K562 (cell line): ENCODE data around the gene NBPF3. TPM values are rescaled to one million over a fixed set of nuclear protein-coding genes. Genes with fewer than 3 reads are reported as not detected.
A peak's percentile ranks its signal among the peaks of the same experiment; 100 is the strongest.
"Not testable (repeated sequence)": the region's sequence is repeated elsewhere in the genome, so short reads cannot be mapped to it uniquely, and the experiment has no call there.

ENCODE experiments used
- ATAC-seq: fragments of 200-7000 bp; cut with Tn5 transposase; 3 replicates; pipeline ENCODE4 v1.9.1; 2020; ENCODE audit warnings: moderate library complexity
- BruUV-seq: library from RNA; stranded (reverse); fragments of 400-500 nt; replicated peaks from 2 replicates; lab custom pipeline; 2021; lab: Mats Ljungman, UMichigan
- CTCF ChIA-PET: fragments of 300-600 bp; formaldehyde crosslinking; extraction: SDS; loops from one replicate; lab custom pipeline; 2021; ENCODE audit warnings: low intra/inter-chr PET ratio; lab: Yijun Ruan, JAX
- POLR2A ChIA-PET: fragments of 300-600, 350-650 bp; sonication (Branson Sonifier 250); formaldehyde crosslinking; extraction: SDS; loops from one replicate; lab custom pipeline; 2021; ENCODE audit warnings: antibody characterized with exemption, inconsistent platforms; lab: Yijun Ruan, JAX
- DNase-seq, 4 experiments: peaks; one replicate each; pipeline versions ENCODE4 v3.0.0 to v3.0.0-alpha.2; 2011 to 2018; ENCODE audit warnings: low spot score in 3 of 4, mixed read lengths in 3 of 4; ENCODE audit errors: extremely low read depth in 1 of 4
- FAIRE-seq: peaks from 2 replicates; lab custom pipeline; 2011; peaks lifted over from hg19 to GRCh38; lab: Jason Lieb, UNC
- H2AFZ ChIP-seq: 2 replicates; pipeline ENCODE4 v1.6.0; 2011; ENCODE audit warnings: low read depth, low read length, control low read depth, inconsistent platforms
- H3K27ac ChIP-seq: fragments of 200-600 bp; 3 replicates; pipeline ENCODE4 v1.8.0; 2011; ENCODE audit warnings: low read depth, mild to moderate bottlenecking, control low read depth, inconsistent platforms, low read length, moderate library complexity, mixed read lengths; ENCODE audit errors: extremely low read depth
- H3K27me3 ChIP-seq, 2 experiments: fragments of 300-600 bp in 1 of 2; 2 replicates in 1 of 2; 3 replicates in 1 of 2; pipeline versions ENCODE4 v1.6.0 to v1.8.0; 2011; ENCODE audit warnings: inconsistent platforms in 2 of 2, low read length in 2 of 2, mild to moderate bottlenecking in 1 of 2, mixed read lengths in 1 of 2, moderate library complexity in 1 of 2; ENCODE audit not compliant: control insufficient read depth in 2 of 2, insufficient read depth in 2 of 2
- H3K36me3 ChIP-seq: fragments of 300-600 bp; 3 replicates; pipeline ENCODE4 v1.8.0; 2011; ENCODE audit warnings: mild to moderate bottlenecking, low read length, inconsistent platforms; ENCODE audit not compliant: control insufficient read depth, insufficient read depth
- H3K4me1 ChIP-seq, 2 experiments: fragments of 200-600 bp in 1 of 2; replicated peaks in 1 of 2; 2 replicates in 1 of 2; 3 replicates in 1 of 2; pipeline versions ENCODE4 v1.5.1 to v1.8.0; 2011; ENCODE audit warnings: inconsistent platforms in 2 of 2, low read length in 2 of 2, mild to moderate bottlenecking in 1 of 2, mixed read lengths in 1 of 2, moderate library complexity in 1 of 2; ENCODE audit not compliant: control insufficient read depth in 2 of 2, insufficient read depth in 2 of 2
- H3K4me2 ChIP-seq: 2 replicates; pipeline ENCODE4 v1.6.1; 2011; ENCODE audit warnings: low read length, control low read depth, inconsistent platforms, mixed read lengths; ENCODE audit not compliant: insufficient read depth
- H3K4me3 ChIP-seq: fragments of 200-600 bp; sonication (generic), shearing (Covaris generic); 2 replicates; pipeline ENCODE4 v1.5.1; 2016; ENCODE audit warnings: control low read depth, inconsistent platforms
- H3K79me2 ChIP-seq: fragments of 200-600 bp; 3 replicates; pipeline ENCODE4 v1.8.0; 2011; ENCODE audit warnings: low read length, inconsistent platforms; ENCODE audit not compliant: control insufficient read depth, insufficient read depth
- H3K9ac ChIP-seq, 2 experiments: 2 replicates each; pipeline versions ENCODE4 v1.6.0 to v1.6.1; 2011; ENCODE audit warnings: low read depth in 2 of 2, low read length in 2 of 2, control low read depth in 1 of 2, inconsistent platforms in 1 of 2, mild to moderate bottlenecking in 1 of 2, mixed read lengths in 1 of 2; ENCODE audit not compliant: insufficient read depth in 1 of 2
- H3K9me1 ChIP-seq: one replicate; pipeline ENCODE4 v1.6.0; 2011; ENCODE audit warnings: inconsistent platforms, mild to moderate bottlenecking, low read length, moderate library complexity; ENCODE audit not compliant: control insufficient read depth, insufficient read depth
- H3K9me3 ChIP-seq: replicated peaks from 2 replicates; pipeline ENCODE4 v1.5.1; 2011; ENCODE audit warnings: low read depth, low read length, inconsistent platforms; ENCODE audit not compliant: control insufficient read depth, insufficient read depth
- H4K20me1 ChIP-seq: replicated peaks from 2 replicates; pipeline ENCODE4 v1.6.1; 2011; ENCODE audit warnings: low read length, inconsistent platforms, mixed read lengths; ENCODE audit not compliant: control insufficient read depth, insufficient read depth
- PURB ChIP-seq: sonication (generic); formaldehyde crosslinking; IDR thresholded peaks from 2 replicates; pipeline ENCODE4 v1.9.0; 2021; ENCODE audit warnings: low read depth, mild to moderate bottlenecking, missing genetic modification reagents
- ZBTB7A ChIP-seq: IDR thresholded peaks from 2 replicates; pipeline ENCODE4 v1.6.1; 2011; ENCODE audit warnings: low read depth, mild to moderate bottlenecking, low read length, moderate library complexity, borderline replicate concordance; ENCODE audit not compliant: control insufficient read depth
- WGBS: fragments of 100-300 bp; shearing (Covaris generic); methylation state at CpG from one replicate; pipeline ENCODE4 v1.1.6; 2016; ENCODE audit warnings: low coverage, mixed read lengths; ENCODE audit not compliant: insufficient coverage; ENCODE audit errors: missing lambda C conversion rate; 5-methylcytosine and 5-hydroxymethylcytosine counted together
- in situ Hi-C: fragments of 300-500 bp; cut with MboI; formaldehyde crosslinking; loops from 4 replicates; pipeline ENCODE4 v1.15.0; 2018; ENCODE audit warnings: inconsistent platforms, mixed read lengths
- intact Hi-C: fragments of 100-400 bp; cut with micrococcal nuclease; formaldehyde crosslinking; loops from 2 replicates; pipeline ENCODE4 v1.14.2; 2022
- polyA plus RNA-seq, 8 experiments: library from polyadenylated mRNA; depleted of rRNA in 4 of 8; stranded (reverse) in 5 of 8; unstranded in 3 of 8; fragments of >200 nt; fragmentation: Nextera tagmentation in 2 of 8; fragmentation: Illumina TruSeq in 1 of 8; extraction: Ambion mirVana in 2 of 8; extraction: Trizol in 1 of 8; gene quantifications; 2 replicates each; pipeline versions ENCODE4 v1.2.1 to v1.2.3, GENCODE V29; 2011 to 2014; ENCODE audit warnings: inconsistent platforms in 1 of 8, missing spikeins in 1 of 8
- total RNA-seq, 7 experiments: library from RNA; depleted of rRNA in 6 of 7; stranded (reverse); fragments of >200 nt in 6 of 7; fragmentation: Illumina TruSeq in 2 of 7; extraction: Trizol in 2 of 7; gene quantifications; 2 replicates each; pipeline versions ENCODE4 v1.2.1 to v1.2.3, GENCODE V29; 2011 to 2021; ENCODE audit warnings: low replicate concordance in 1 of 7
- TF ChIP-seq, protein P1 (sequence below): IDR thresholded peaks from 2 replicates; pipeline ENCODE4 v1.6.1; 2016; ENCODE audit warnings: missing genetic modification characterization, missing compliant biosample characterization

NBPF3 gene
- total and polyA plus RNA-seq, 9 of the 15 experiments (the other 6 are each of a cell fraction or from before 2014, with no cell fraction given) = 1.5 to 7.3 (median 5.4) TPM

DNA sequence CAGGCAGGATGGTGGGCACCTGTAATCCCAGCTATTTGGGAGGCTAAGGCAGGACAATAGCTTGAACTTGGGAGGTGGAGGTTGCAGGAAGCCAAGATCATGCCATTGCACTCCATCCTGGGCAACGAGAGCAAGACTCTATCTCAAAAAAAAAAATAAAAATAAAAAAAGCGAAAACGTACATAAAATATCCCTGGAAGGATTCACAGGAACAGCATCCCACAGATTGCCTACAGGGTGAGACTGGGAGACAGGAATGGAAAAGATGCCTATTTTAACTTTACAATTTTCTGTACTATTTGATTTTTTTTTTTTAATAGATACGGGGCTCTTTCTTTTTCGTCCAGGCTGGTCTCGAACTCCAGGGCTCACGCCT is 604 bp upstream of the NBPF3 start:
- no TSS peak for BruUV-seq
- Histone ChIP-seq H3K9me1 (no peaks in the 10 kb centered on the region), H3K4me3 (peak overlapping the region; percentile 47; the same call in 1 of the 2 replicates), H3K4me1 (peaks cover 3 to 34% of the 10 kb centered on the region in 2 experiments; a peak in 3 of 5 replicates), H3K36me3 (no peaks in the 10 kb centered on the region), H3K27me3 (peaks cover 3 to 8% of the 10 kb centered on the region in 2 experiments; a peak in 2 of 5 replicates), H4K20me1 (no peaks in the 10 kb centered on the region)
- ATAC-seq (no peak), DNase-seq (no peak)
- CTCF ChIA-PET = no interaction called here
- POLR2A ChIA-PET = no interaction called here
- TF ChIP-seq PURB (CRISPR knock-in tag) = no peak
- TF ChIP-seq, protein P1, sequence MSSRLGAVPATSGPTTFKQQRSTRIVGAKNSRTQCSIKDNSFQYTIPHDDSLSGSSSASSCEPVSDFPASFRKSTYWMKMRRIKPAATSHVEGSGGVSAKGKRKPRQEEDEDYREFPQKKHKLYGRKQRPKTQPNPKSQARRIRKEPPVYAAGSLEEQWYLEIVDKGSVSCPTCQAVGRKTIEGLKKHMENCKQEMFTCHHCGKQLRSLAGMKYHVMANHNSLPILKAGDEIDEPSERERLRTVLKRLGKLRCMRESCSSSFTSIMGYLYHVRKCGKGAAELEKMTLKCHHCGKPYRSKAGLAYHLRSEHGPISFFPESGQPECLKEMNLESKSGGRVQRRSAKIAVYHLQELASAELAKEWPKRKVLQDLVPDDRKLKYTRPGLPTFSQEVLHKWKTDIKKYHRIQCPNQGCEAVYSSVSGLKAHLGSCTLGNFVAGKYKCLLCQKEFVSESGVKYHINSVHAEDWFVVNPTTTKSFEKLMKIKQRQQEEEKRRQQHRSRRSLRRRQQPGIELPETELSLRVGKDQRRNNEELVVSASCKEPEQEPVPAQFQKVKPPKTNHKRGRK (tag) = peak; percentile 37; the same call in 1 of the 2 replicates
- TF ChIP-seq, all 486 proteins: peak for 1
- in situ Hi-C loops = no loop called here
- peak overlapping the region in 1 of 2 experiments; percentile 88; a peak in 1 of 4 replicates for H3K9ac ChIP-seq
- intact Hi-C loops = no loop called here
- peaks cover 7% of the 10 kb centered on the region; the same call in 1 of the 3 replicates for H3K79me2 ChIP-seq
- no peaks in the 10 kb centered on the region for H3K9me3 ChIP-seq
- no peak overlapping the region for H3K27ac ChIP-seq
- peak overlapping the region; percentile 80 for H2AFZ ChIP-seq
- peak overlapping the region; percentile 74 for H3K4me2 ChIP-seq
- no peak for FAIRE-seq
- WGBS = 27% methylated on average over 7 of the region's 7 CpGs

DNA sequence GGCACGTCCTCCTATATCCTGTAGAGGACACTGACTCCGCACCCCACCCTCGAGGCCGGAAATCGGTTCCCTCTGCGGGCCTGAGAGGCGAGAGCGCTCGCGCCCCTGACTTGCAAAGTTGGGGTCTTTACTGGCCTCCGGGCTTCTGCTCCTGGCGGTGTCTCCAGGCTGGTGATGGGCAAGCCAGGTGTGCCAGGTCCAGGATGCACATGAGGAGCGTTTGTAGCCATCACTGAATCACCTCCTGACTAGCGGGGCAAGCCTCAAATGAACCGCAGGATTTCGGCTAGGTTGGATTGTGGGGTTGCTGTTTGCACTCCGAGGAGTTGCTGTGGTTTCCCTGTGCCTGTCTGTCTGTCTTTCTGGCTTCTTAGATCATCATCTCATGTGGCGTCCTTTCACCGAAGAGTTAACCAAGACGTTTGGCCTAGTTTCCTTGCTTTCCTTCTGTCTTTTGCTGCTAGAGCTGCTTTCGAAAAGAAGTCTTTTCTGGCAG is 741 bp downstream of the NBPF3 start:
- H3K79me2 ChIP-seq, H3K9me1 ChIP-seq, H3K36me3 ChIP-seq, H3K27me3 ChIP-seq, FAIRE-seq, H3K9me3 ChIP-seq, CTCF ChIA-PET, in situ Hi-C loops, intact Hi-C loops, H4K20me1 ChIP-seq, H3K27ac ChIP-seq: not testable (repeated sequence)
- 0 out of 3 replicates have a peak, but pooled peaks have one; percentile 11 for ATAC-seq
- peak overlapping the region; percentile 26 for H2AFZ ChIP-seq
- peak overlapping the region; percentile 16 to 88; a peak in 3 of 4 replicates for H3K9ac ChIP-seq
- POLR2A ChIA-PET = interaction anchor here (0.7 kb wide), 1 partner anchor 170 kb away, joined by 3 read pairs; no protein-coding TSS in a partner anchor
- peak overlapping the region; percentile 74 for H3K4me2 ChIP-seq
- WGBS = 18% methylated on average over 21 of the region's 21 CpGs
- DNase-seq = peak in 1 of 4 experiments; percentile 26
- BruUV-seq = TSS peak; percentile 51
- H3K4me3 ChIP-seq = peak overlapping the region; percentile 47
- H3K4me1 ChIP-seq = peaks cover 3 to 34% of the 10 kb centered on the region in 2 experiments; a peak in 3 of 5 replicates
- peak; percentile 24; the same call in 1 of the 2 replicates for TF ChIP-seq ZBTB7A
